Kidney (tissue), 14 donors: ENCODE results near the gene UBE2N. TPM values are rescaled to one million over a fixed set of nuclear protein-coding genes. Genes with fewer than 3 reads are reported as not detected.

Source experiments
- DNase-seq, 5 donors: peaks; one replicate each; pipeline ENCODE4 v3.0.0-alpha.2; 2013 to 2020
- FAIRE-seq: peaks from 2 replicates; lab custom pipeline; 2012; peaks lifted over from hg19 to GRCh38; lab: Jason Lieb, UNC
- H3K27ac ChIP-seq, 2 donors: one replicate each; pipeline ENCODE4 v1.7.0; 2013; ENCODE audit warnings: low read depth in 2 of 2, low read length in 2 of 2, inconsistent platforms in 1 of 2
- H3K27me3 ChIP-seq: one replicate; pipeline ENCODE4 v1.7.1; 2013; ENCODE audit warnings: low read length, inconsistent platforms; ENCODE audit not compliant: control insufficient read depth, insufficient read depth
- H3K36me3 ChIP-seq, 3 donors: one replicate each; pipeline versions ENCODE4 v1.7.0 to v1.7.1; 2013; ENCODE audit warnings: low read length in 3 of 3, control low read depth in 1 of 3, inconsistent platforms in 1 of 3; ENCODE audit not compliant: insufficient read depth in 3 of 3, control insufficient read depth in 2 of 3
- H3K4me1 ChIP-seq, 3 donors: one replicate each; pipeline versions ENCODE4 v1.7.0 to v1.7.1; 2013; ENCODE audit warnings: low read length in 3 of 3, inconsistent platforms in 1 of 3, low read depth in 1 of 3; ENCODE audit not compliant: control insufficient read depth in 2 of 3, insufficient read depth in 2 of 3
- H3K4me3 ChIP-seq, 3 donors: one replicate each; pipeline versions ENCODE4 v1.7.0 to v1.8.1; 2013; ENCODE audit warnings: low read length in 3 of 3, control low read depth in 1 of 3, inconsistent platforms in 1 of 3
- H3K9ac ChIP-seq, 3 donors: one replicate each; pipeline versions ENCODE4 v1.7.0 to v1.7.1; 2013; ENCODE audit warnings: low read length in 3 of 3, control low read depth in 1 of 3, inconsistent platforms in 1 of 3
- H3K9me3 ChIP-seq, 3 donors: one replicate each; pipeline versions ENCODE4 v1.7.0 to v1.7.1; 2013; ENCODE audit warnings: low read length in 3 of 3, control low read depth in 1 of 3, inconsistent platforms in 1 of 3; ENCODE audit not compliant: control insufficient read depth in 2 of 3, insufficient read depth in 1 of 3
- intact Hi-C: fragments of 100-400 bp; cut with DNase I; formaldehyde crosslinking; loops from one replicate; pipeline ENCODE4 v1.11.1; 2022
- polyA plus RNA-seq: library from polyadenylated mRNA; stranded (reverse); fragments of 350-450 nt; fragmentation: Illumina TruSeq; extraction: RNeasy Lipid Tissue Mini Kit (QIAGEN cat#74804); gene quantifications from one replicate; pipeline ENCODE4 v1.2.3, GENCODE V29; 2014; ENCODE audit warnings: low read depth, low replicate concordance; ENCODE audit not compliant: insufficient read depth
- total RNA-seq: library from RNA; stranded (reverse); fragmentation: NEBNext Ultra II Directional; extraction: Animal tissue kit (Norgen Biotek cat#: 25700); gene quantifications from one replicate; pipeline ENCODE4 v1.2.1, GENCODE V29; 2021
- TF ChIP-seq, protein P1 (sequence below): IDR thresholded peaks from 3 replicates; pipeline ENCODE4 v1.5.1; 2012; ENCODE audit warnings: mild to moderate bottlenecking, moderate library complexity, borderline replicate concordance; ENCODE audit not compliant: insufficient read depth; ENCODE audit errors: extremely low read depth
- donor health status: control.
- donor health status: control.
- donor health status: control.
- donor health status: control.
- donor health status: control.
- donor health status: DM: yes; HTN: yes; CAD: no.
- donor health status: Normal renal cell carcinoma (clear cell type).

UBE2N gene
- total and polyA plus RNA-seq, 2 donors from 2014 or later: 84.7 to 97.3 TPM

DNA sequence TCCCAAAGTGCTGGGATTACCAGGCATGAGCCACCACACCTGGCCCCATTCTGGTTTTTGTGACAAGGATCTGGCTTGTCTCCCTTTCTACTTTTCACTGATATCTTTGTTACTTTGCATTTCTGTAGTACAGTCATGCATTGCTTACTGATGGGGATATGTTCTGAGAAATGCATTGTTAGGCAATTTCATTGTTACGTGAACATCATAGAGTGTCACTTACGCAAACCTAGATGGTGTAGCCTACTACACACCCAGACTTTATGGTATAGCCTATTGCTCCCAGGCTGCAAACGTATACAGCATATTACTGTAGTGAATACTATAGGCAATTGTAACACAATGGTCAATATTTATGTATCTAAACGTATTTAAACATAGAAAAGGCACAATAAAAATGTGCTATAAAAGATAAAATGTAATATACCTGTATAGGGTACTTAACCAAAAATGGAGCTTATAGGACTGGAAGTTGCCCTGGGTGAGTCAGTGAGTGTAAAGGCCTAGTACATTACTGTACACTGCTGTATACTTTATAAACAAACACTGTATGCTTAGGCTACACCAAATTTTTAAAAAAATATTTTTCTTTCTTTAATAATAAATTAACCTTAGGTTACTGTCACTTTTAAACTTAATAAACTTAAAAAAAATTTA, 41.5 kb upstream of the UBE2N start:
- Histone ChIP-seq H3K4me1 (no peaks in the 10 kb centered on the region), H3K36me3 (peaks cover 12 to 31% (median 18%) of the 10 kb centered on the region in 3 donors), H3K27ac (no peak overlapping the region), H3K27me3 (no peaks in the 10 kb centered on the region), H3K4me3 (no peak overlapping the region), H3K9ac (no peak overlapping the region), H3K9me3 (no peaks in the 10 kb centered on the region)
- intact Hi-C loops: no loop called here
- TF ChIP-seq, protein P1, sequence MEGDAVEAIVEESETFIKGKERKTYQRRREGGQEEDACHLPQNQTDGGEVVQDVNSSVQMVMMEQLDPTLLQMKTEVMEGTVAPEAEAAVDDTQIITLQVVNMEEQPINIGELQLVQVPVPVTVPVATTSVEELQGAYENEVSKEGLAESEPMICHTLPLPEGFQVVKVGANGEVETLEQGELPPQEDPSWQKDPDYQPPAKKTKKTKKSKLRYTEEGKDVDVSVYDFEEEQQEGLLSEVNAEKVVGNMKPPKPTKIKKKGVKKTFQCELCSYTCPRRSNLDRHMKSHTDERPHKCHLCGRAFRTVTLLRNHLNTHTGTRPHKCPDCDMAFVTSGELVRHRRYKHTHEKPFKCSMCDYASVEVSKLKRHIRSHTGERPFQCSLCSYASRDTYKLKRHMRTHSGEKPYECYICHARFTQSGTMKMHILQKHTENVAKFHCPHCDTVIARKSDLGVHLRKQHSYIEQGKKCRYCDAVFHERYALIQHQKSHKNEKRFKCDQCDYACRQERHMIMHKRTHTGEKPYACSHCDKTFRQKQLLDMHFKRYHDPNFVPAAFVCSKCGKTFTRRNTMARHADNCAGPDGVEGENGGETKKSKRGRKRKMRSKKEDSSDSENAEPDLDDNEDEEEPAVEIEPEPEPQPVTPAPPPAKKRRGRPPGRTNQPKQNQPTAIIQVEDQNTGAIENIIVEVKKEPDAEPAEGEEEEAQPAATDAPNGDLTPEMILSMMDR: no peak
- no peak for DNase-seq
- FAIRE-seq: peak; percentile 82

DNA sequence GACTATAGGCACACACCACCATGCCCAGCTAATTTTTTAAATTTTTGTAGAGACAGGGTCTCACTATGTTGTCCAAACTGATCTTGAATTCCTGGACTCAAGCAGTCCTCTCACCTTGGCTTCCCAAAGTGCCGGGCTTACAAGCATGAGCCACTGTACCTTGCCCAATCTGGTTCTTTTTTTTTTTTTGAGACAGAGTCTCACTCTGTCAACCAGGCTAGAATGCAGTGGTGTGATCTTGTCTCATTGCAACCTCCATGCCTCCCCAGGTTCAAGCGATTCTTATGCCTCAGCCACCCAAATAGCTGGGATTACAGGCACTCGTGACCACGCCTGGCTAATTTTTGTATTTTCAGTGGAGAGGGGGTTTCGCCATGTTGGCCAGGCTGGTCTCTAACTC, 41.0 kb upstream of the UBE2N start:
- Histone ChIP-seq H3K36me3 (peaks cover 12 to 31% (median 18%) of the 10 kb centered on the region in 3 donors), H3K9me3 (no peaks in the 10 kb centered on the region), H3K9ac (no peak overlapping the region), H3K4me1 (no peaks in the 10 kb centered on the region), H3K4me3 (no peak overlapping the region), H3K27ac (no peak overlapping the region), H3K27me3 (no peaks in the 10 kb centered on the region)
- DNase-seq (no peak), FAIRE-seq (no peak)
- TF ChIP-seq, protein P1: no peak
- intact Hi-C loops: no loop called here

DNA sequence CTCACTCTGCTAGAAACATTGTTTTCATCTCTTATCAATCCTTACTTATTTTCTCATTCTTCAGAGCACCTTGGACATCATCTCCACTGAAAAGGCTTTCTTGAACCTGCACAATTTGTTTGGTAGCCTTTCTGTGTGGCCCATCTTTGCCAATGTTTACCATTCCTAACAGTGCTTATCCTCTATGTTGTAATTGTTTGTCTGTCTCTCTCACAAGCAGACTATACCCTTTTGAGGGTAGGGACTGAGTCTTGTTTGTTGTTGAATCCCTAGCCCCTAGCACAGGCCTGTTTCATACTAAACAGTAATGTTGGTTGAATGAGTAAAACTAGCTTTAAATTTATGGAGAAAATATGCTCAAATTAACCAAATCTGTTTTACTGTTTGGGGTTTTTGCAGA, 34.8 kb upstream of the UBE2N start:
- Histone ChIP-seq H3K27ac (no peak overlapping the region), H3K4me1 (no peaks in the 10 kb centered on the region), H3K9ac (no peak overlapping the region), H3K4me3 (no peak overlapping the region), H3K27me3 (no peaks in the 10 kb centered on the region), H3K36me3 (peaks cover 5 to 11% (median 9%) of the 10 kb centered on the region in 3 donors), H3K9me3 (no peaks in the 10 kb centered on the region)
- intact Hi-C loops: no loop called here
- TF ChIP-seq, protein P1: no peak
- no peak for DNase-seq
- no peak for FAIRE-seq

DNA sequence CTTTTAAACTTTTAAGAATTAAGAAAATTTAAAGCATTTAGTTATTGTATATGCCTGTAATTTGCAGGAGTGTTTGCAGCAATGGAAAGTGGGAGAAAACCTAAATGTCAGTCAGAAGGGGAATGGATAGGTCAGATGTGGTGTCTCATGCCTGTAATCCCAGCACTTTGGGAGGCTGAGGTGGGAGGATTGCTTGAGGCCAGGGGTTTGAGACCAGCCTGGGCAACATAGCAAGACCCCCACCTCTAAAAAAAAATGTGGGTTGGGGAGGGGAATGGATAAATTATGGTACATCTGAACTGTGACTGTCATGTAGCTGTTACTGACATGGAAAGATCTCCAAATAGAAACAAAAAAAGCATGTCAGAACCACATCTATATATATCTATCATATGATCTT, 27.6 kb upstream of the UBE2N start:
- Histone ChIP-seq H3K4me1 (peaks cover 3 to 6% (median 6%) of the 10 kb centered on the region in 3 donors), H3K27ac (no peak overlapping the region), H3K36me3 (peaks cover 0 to 2% (median 0%) of the 10 kb centered on the region in 3 donors), H3K4me3 (no peak overlapping the region), H3K9ac (no peak overlapping the region), H3K9me3 (no peaks in the 10 kb centered on the region), H3K27me3 (no peaks in the 10 kb centered on the region)
- TF ChIP-seq, protein P1: no peak
- FAIRE-seq (no peak), DNase-seq (no peak)
- intact Hi-C loops: no loop called here
